Measurements from ENCODE around the gene PRKCI.

GRCh38 chr3:170323331-170323730 is 101.1 kb downstream of the PRKCI start:
- TF ChIP-seq ZNF274 (IDR thresholded peaks at IDR 0.05; ENCODE audit: low read depth, low read length) (no peak), YY1 (IDR thresholded peaks at IDR 0.05; ENCODE audit: insufficient read depth, insufficient read length) (no peak)

Measured in NT2/D1 (cell line).